B cell (primary cell): ENCODE measurements around the gene ADSS1.

Experiments used
- CTCF ChIP-seq: fragments of 200-600 bp; IDR thresholded peaks from one replicate; pipeline ENCODE4 v1.8.0; 2022; ENCODE audit warnings: antibody characterized with exemption, mild to moderate bottlenecking
- EZH2 ChIP-seq: IDR thresholded peaks from 2 replicates; pipeline ENCODE4 v1.6.1; 2012; ENCODE audit warnings: borderline replicate concordance, low read depth, mild to moderate bottlenecking, moderate library complexity, low read length; ENCODE audit not compliant: insufficient read depth, poor library complexity, severe bottlenecking

DNA sequence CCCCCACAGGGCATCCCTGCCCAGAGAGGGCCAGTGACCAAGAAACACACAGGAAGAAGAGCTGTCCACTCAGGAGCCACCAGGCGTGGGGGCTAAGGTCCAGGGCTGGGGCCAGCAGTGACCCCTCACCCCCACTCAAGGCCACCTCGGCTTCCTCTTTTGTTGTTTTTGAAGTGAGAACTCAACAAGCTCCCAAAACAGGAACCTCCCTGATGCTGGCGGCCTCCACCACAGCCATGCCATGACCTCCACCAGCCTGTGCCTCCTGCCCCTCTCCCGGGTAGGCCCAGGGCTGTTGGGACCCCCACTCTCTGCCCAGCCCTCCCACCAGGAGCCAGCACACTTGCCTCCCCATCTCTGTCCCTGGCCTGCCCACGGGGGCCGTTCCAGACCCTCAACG lies 63.7 kb downstream of the ADSS1 start:
- TF ChIP-seq EZH2 = no peak
- TF ChIP-seq CTCF = no peak
